Stomach (tissue), 4 donors: ENCODE measurements around the gene BLACAT1.

Experiments
- EP300 ChIP-seq: sonication (generic); formaldehyde crosslinking; IDR thresholded peaks from one replicate; pipeline ENCODE4 v1.6.1; 2017; ENCODE audit warnings: antibody characterized with exemption
- POLR2A ChIP-seq, 4 donors: fragments of 450-650 bp; IDR thresholded peaks; one replicate each; pipeline ENCODE4 v1.6.1; 2016; ENCODE audit warnings: antibody characterized with exemption in 4 of 4, control low read depth in 2 of 4, mild to moderate bottlenecking in 1 of 4, moderate library complexity in 1 of 4
- POLR2AphosphoS5 ChIP-seq, 3 donors: sonication (generic); formaldehyde crosslinking; IDR thresholded peaks; one replicate each; pipeline ENCODE4 v1.6.1; 2016; ENCODE audit warnings: antibody characterized with exemption in 3 of 3
- TF ChIP-seq, protein P1 (sequence below), 7 experiments: fragments of 450-650 bp in 4 of 7; fragments of 200-600 bp in 3 of 7; sonication (generic) in 3 of 7; IDR thresholded peaks; one replicate each; pipeline ENCODE4 v1.5.1; 2016 to 2019; ENCODE audit warnings: antibody characterized with exemption in 7 of 7, control low read depth in 2 of 7, mild to moderate bottlenecking in 1 of 7

DNA sequence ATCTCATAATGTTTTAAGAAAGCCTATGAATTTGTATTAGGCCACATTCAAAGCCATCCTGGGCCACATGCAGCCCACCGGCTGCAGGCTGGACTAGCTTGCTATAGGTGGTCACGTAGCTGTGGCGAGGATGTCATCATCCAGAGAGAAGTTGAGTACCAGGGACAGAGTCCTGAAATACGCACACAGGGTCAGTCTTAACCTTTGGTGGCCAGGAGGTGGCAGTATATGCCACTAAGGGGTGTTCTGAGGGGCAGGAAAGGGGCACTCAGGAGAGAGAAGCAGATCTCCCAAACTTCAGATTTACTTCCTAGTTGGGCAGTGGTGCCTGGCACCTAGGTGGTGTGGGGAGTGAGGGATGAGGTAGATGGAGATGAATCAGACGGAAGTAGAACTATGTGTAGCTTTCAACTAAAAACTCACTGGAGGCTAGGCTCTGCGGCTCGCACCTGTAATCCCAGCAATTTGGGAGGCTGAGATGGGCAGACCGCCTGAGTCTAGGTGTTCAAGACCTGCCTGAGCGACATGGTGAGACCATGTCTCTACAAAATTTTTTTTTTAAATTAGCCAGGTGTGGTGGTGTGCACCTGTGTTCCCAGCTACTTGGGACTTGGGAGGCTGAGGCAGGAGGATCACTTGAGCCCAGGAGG is 32.4 kb upstream of the BLACAT1 start:
- TF ChIP-seq, protein P1, sequence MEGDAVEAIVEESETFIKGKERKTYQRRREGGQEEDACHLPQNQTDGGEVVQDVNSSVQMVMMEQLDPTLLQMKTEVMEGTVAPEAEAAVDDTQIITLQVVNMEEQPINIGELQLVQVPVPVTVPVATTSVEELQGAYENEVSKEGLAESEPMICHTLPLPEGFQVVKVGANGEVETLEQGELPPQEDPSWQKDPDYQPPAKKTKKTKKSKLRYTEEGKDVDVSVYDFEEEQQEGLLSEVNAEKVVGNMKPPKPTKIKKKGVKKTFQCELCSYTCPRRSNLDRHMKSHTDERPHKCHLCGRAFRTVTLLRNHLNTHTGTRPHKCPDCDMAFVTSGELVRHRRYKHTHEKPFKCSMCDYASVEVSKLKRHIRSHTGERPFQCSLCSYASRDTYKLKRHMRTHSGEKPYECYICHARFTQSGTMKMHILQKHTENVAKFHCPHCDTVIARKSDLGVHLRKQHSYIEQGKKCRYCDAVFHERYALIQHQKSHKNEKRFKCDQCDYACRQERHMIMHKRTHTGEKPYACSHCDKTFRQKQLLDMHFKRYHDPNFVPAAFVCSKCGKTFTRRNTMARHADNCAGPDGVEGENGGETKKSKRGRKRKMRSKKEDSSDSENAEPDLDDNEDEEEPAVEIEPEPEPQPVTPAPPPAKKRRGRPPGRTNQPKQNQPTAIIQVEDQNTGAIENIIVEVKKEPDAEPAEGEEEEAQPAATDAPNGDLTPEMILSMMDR (IDR thresholded peaks at IDR 0.05) = peak in 5 of 7 experiments; percentile 60 to 86 (median 73)
- peak in 1 of 3 donors; percentile 19 for TF ChIP-seq POLR2AphosphoS5 (IDR thresholded peaks at IDR 0.05)
- TF ChIP-seq POLR2A (IDR thresholded peaks at IDR 0.05) = no peak
- TF ChIP-seq EP300 = no peak
